HCT116 (cell line): ENCODE measurements around the gene CNTNAP2.

Experiments used
- CEBPB ChIP-seq: IDR thresholded peaks from 2 replicates; pipeline ENCODE4 v1.6.1; 2012; ENCODE audit warnings: low read depth
- EZH2 ChIP-seq: fragments of 200-600 bp; sonication (generic); IDR thresholded peaks from 2 replicates; pipeline ENCODE4 v1.6.1; 2017; ENCODE audit warnings: antibody characterized with exemption, mixed run types
- POLR2A ChIP-seq: IDR thresholded peaks from 2 replicates; pipeline ENCODE4 v1.7.0; 2011; ENCODE audit warnings: borderline replicate concordance; ENCODE audit not compliant: insufficient read depth, insufficient read length; ENCODE audit errors: extremely low read depth
- SIN3A ChIP-seq: IDR thresholded peaks from 2 replicates; pipeline ENCODE4 v1.6.1; 2012; ENCODE audit warnings: low read depth
- SP1 ChIP-seq: IDR thresholded peaks from 2 replicates; pipeline ENCODE4 v1.6.1; 2012; ENCODE audit warnings: low read depth
- TCF7L2 ChIP-seq: IDR thresholded peaks from 2 replicates; pipeline ENCODE4 v1.7.0; 2011; ENCODE audit warnings: borderline replicate concordance, inconsistent platforms; ENCODE audit not compliant: insufficient read depth, insufficient read length; ENCODE audit errors: extremely low read depth
- ZFX ChIP-seq: fragments of 450-650 bp; IDR thresholded peaks from 2 replicates; pipeline ENCODE4 v1.6.1; 2017
- ZNF274 ChIP-seq: fragments of 200-500 bp; sonication (Bioruptor generic); IDR thresholded peaks from 2 replicates; pipeline ENCODE4 v1.6.1; 2014; ENCODE audit warnings: mild to moderate bottlenecking, low read depth, low read length, inconsistent platforms
- TF ChIP-seq, protein P1 (sequence below), 3 experiments: fragments of 200-600 bp in 1 of 3; sonication (generic) in 1 of 3; IDR thresholded peaks in 2 of 3; conservative IDR thresholded peaks in 1 of 3; 2 replicates each; pipeline ENCODE4 v1.5.1; 2012 to 2017; ENCODE audit warnings: low read depth in 2 of 3, low read length in 2 of 3, antibody characterized with exemption in 1 of 3, borderline replicate concordance in 1 of 3, control low read depth in 1 of 3, mild to moderate bottlenecking in 1 of 3, mixed read lengths in 1 of 3, mixed run types in 1 of 3, moderate library complexity in 1 of 3; ENCODE audit not compliant: insufficient read depth in 1 of 3
- TF ChIP-seq, protein P2 (sequence below): IDR thresholded peaks from 2 replicates; pipeline ENCODE4 v1.6.1; 2012
- TF ChIP-seq, protein P3 (sequence below): IDR thresholded peaks from 2 replicates; pipeline ENCODE4 v1.6.1; 2012
- TF ChIP-seq, protein P4 (sequence below): IDR thresholded peaks from 2 replicates; pipeline ENCODE4 v1.6.1; 2012; ENCODE audit warnings: low read depth

DNA sequence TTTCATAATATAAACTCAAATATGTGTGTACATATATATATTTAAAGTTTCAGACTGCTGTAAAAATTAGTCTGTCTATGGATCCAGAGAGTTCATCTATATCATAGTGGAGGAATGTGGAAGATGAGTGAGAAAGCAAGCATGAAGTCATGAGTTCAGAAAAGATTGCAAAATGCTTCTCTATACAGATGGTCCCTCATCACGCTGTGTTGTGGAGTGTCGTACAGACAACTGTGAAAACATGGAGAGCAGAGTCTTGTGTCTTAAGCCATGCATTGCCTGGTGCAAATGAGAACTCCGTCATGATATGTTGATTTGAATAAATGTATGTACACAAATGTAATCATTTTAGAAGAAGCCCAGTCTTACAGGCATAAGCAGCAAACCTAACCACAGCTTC lies 316.9 kb downstream of the CNTNAP2 start:
- TF ChIP-seq, protein P1, sequence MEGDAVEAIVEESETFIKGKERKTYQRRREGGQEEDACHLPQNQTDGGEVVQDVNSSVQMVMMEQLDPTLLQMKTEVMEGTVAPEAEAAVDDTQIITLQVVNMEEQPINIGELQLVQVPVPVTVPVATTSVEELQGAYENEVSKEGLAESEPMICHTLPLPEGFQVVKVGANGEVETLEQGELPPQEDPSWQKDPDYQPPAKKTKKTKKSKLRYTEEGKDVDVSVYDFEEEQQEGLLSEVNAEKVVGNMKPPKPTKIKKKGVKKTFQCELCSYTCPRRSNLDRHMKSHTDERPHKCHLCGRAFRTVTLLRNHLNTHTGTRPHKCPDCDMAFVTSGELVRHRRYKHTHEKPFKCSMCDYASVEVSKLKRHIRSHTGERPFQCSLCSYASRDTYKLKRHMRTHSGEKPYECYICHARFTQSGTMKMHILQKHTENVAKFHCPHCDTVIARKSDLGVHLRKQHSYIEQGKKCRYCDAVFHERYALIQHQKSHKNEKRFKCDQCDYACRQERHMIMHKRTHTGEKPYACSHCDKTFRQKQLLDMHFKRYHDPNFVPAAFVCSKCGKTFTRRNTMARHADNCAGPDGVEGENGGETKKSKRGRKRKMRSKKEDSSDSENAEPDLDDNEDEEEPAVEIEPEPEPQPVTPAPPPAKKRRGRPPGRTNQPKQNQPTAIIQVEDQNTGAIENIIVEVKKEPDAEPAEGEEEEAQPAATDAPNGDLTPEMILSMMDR (IDR thresholded peaks at IDR 0.05 in 2 of 3, conservative IDR thresholded peaks at IDR 0.05 in 1 of 3; ENCODE audit: borderline replicate concordance in 1 of 3, insufficient read depth in 1 of 3, low read depth in 2 of 3, low read length in 2 of 3) = no peak
- TF ChIP-seq SP1 (no peak), POLR2A (no peak), ZFX (no peak), ZNF274 (no peak), SIN3A (no peak), TCF7L2 (no peak), EZH2 (no peak), CEBPB (no peak)
- TF ChIP-seq, protein P2, sequence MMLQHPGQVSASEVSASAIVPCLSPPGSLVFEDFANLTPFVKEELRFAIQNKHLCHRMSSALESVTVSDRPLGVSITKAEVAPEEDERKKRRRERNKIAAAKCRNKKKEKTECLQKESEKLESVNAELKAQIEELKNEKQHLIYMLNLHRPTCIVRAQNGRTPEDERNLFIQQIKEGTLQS = no peak
- TF ChIP-seq, protein P3, sequence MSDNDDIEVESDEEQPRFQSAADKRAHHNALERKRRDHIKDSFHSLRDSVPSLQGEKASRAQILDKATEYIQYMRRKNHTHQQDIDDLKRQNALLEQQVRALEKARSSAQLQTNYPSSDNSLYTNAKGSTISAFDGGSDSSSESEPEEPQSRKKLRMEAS = no peak
- TF ChIP-seq, protein P4, sequence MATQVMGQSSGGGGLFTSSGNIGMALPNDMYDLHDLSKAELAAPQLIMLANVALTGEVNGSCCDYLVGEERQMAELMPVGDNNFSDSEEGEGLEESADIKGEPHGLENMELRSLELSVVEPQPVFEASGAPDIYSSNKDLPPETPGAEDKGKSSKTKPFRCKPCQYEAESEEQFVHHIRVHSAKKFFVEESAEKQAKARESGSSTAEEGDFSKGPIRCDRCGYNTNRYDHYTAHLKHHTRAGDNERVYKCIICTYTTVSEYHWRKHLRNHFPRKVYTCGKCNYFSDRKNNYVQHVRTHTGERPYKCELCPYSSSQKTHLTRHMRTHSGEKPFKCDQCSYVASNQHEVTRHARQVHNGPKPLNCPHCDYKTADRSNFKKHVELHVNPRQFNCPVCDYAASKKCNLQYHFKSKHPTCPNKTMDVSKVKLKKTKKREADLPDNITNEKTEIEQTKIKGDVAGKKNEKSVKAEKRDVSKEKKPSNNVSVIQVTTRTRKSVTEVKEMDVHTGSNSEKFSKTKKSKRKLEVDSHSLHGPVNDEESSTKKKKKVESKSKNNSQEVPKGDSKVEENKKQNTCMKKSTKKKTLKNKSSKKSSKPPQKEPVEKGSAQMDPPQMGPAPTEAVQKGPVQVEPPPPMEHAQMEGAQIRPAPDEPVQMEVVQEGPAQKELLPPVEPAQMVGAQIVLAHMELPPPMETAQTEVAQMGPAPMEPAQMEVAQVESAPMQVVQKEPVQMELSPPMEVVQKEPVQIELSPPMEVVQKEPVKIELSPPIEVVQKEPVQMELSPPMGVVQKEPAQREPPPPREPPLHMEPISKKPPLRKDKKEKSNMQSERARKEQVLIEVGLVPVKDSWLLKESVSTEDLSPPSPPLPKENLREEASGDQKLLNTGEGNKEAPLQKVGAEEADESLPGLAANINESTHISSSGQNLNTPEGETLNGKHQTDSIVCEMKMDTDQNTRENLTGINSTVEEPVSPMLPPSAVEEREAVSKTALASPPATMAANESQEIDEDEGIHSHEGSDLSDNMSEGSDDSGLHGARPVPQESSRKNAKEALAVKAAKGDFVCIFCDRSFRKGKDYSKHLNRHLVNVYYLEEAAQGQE = no peak
